ENCODE data around the gene SLC66A2. TPM values are rescaled to one million over a fixed set of nuclear protein-coding genes. Genes with fewer than 3 reads are reported as not detected.

SLC66A2 gene
- total RNA-seq, 4 donors from 2014 or later, result 56.5 to 183 (median 92.9) TPM

GRCh38 chr18:79947054-79947755, 4.2 kb downstream of the SLC66A2 start:
- TF ChIP-seq POLR2AphosphoS5 (IDR thresholded peaks at IDR 0.05) (no peak), POLR2A (IDR thresholded peaks at IDR 0.05) (no peak), CTCF (IDR thresholded peaks at IDR 0.05) (no peak), EP300 (IDR thresholded peaks at IDR 0.05; ENCODE audit: low read depth) (no peak)
- Histone ChIP-seq H3K27ac (peak overlapping the region in 2 of 4 donors; percentile 29 to 37), H3K4me3 (no peak overlapping the region), H3K27me3 (no peaks in the 10 kb centered on the region), H3K9me3 (no peaks in the 10 kb centered on the region), H3K4me1 (peaks cover 23 to 80% (median 62%) of the 10 kb centered on the region in 4 donors), H3K36me3 (peaks cover 0 to 6% (median 0%) of the 10 kb centered on the region in 4 donors)
- 86 to 92% methylated on average over 2 to 7 of the region's 14 CpGs for WGBS, 2 donors (ENCODE audit: low coverage in 1 of 2)
- in situ Hi-C loops (cut with MboI; ENCODE audit: low pct_ligation_motif_present in 1 of 4, low pct_unique_long_range_greater_than_20kb in 1 of 4, low sequenced_read_pairs in 3 of 4), result no loop called here
- peak; percentile 9 for DNase-seq
- intact Hi-C loops (cut with DNase I; ENCODE audit: low total_unique reads), result no loop called here

- Histone ChIP-seq H3K36me3 (peaks cover 0 to 13% (median 2%) of the 10 kb centered on the region in 4 donors), H3K9me3 (no peaks in the 10 kb centered on the region), H3K4me3 (no peak overlapping the region), H3K4me1 (peaks cover 24 to 93% (median 67%) of the 10 kb centered on the region in 4 donors), H3K27me3 (no peaks in the 10 kb centered on the region), H3K27ac (peak overlapping the region in 3 of 4 donors; percentile 2 to 88 (median 68))
- peak; percentile 9 for DNase-seq
- TF ChIP-seq POLR2A (IDR thresholded peaks at IDR 0.05) (no peak), POLR2AphosphoS5 (IDR thresholded peaks at IDR 0.05) (no peak), CTCF (IDR thresholded peaks at IDR 0.05) (no peak)
- intact Hi-C loops (cut with DNase I; ENCODE audit: low total_unique reads), result loop anchor here (1.0 kb wide), 1 partner anchor 33 kb away; no protein-coding TSS in a partner anchor
- 79% methylated on average over 17 of the region's 17 CpGs; no CpG with 5 or more reads in 1 of the 2 donors for WGBS, 2 donors (ENCODE audit: low coverage in 1 of 2)
- in situ Hi-C loops (cut with MboI; ENCODE audit: low pct_ligation_motif_present in 1 of 4, low pct_unique_long_range_greater_than_20kb in 1 of 4, low sequenced_read_pairs in 3 of 4), result no loop called here
These were observed 6.1 kb downstream of the SLC66A2 start for GRCh38 chr18:79945118-79946042.

- peak overlapping the region; percentile 68 to 88 (median 76) for H3K27ac ChIP-seq
- no peak overlapping the region for H3K4me3 ChIP-seq
- H3K27me3 ChIP-seq, result no peaks in the 10 kb centered on the region
- in situ Hi-C loops (cut with MboI; ENCODE audit: low pct_ligation_motif_present in 1 of 4, low pct_unique_long_range_greater_than_20kb in 1 of 4, low sequenced_read_pairs in 3 of 4), result no loop called here
- no peak for TF ChIP-seq POLR2AphosphoS5 (IDR thresholded peaks at IDR 0.05)
- no peak for TF ChIP-seq POLR2A (IDR thresholded peaks at IDR 0.05)
- no peak for TF ChIP-seq CTCF (IDR thresholded peaks at IDR 0.05)
- TF ChIP-seq EP300 (IDR thresholded peaks at IDR 0.05; ENCODE audit: low read depth), result no peak
- H3K36me3 ChIP-seq, result peaks cover 0 to 13% (median 2%) of the 10 kb centered on the region in 4 donors
- no peaks in the 10 kb centered on the region for H3K9me3 ChIP-seq
- DNase-seq, result peak; percentile 4
- peaks cover 18 to 93% (median 62%) of the 10 kb centered on the region in 4 donors for H3K4me1 ChIP-seq
- 56% methylated on average over 3 of the region's 3 CpGs; no CpG with 5 or more reads in 1 of the 2 donors for WGBS, 2 donors (ENCODE audit: low coverage in 1 of 2)
- intact Hi-C loops (cut with DNase I; ENCODE audit: low total_unique reads), result loop anchor here (1.0 kb wide), 1 partner anchor 32 kb away; no protein-coding TSS in a partner anchor
These were observed 6.7 kb downstream of the SLC66A2 start for GRCh38 chr18:79944746-79945117.

All from transverse colon (tissue), 4 donors.